ENCODE results near the gene MUC5AC.

Gene MUC5AC

GRCh38 chr11:1195682-1196515 lies 38.1 kb downstream of the MUC5AC start:
- TF ChIP-seq POLR2A (IDR thresholded peaks at IDR 0.05; ENCODE audit: low read depth, low read length) = no peak
- DNase-seq (ENCODE audit: insufficient read length, low spot score) = no peak
- FAIRE-seq = no peak

GRCh38 chr11:1196516-1197391 lies 39.0 kb downstream of the MUC5AC start:
- TF ChIP-seq POLR2A (IDR thresholded peaks at IDR 0.05; ENCODE audit: low read depth, low read length) = no peak
- no peak for FAIRE-seq

GRCh38 chr11:1197431-1197885 lies 39.7 kb downstream of the MUC5AC start:
- DNase-seq (ENCODE audit: insufficient read length, low spot score) (no peak), FAIRE-seq (no peak)
- no peak for TF ChIP-seq POLR2A (IDR thresholded peaks at IDR 0.05; ENCODE audit: low read depth, low read length)

More at GRCh38 chr11:1196516-1197391, 39.0 kb downstream of the MUC5AC start:
- DNase-seq (ENCODE audit: insufficient read length, low spot score) = no peak

GRCh38 chr11:1197886-1198560 lies 40.3 kb downstream of the MUC5AC start:
- no peak for TF ChIP-seq POLR2A (IDR thresholded peaks at IDR 0.05; ENCODE audit: low read depth, low read length)
- DNase-seq (ENCODE audit: insufficient read length, low spot score) = no peak
- no peak for FAIRE-seq

GRCh38 chr11:1198561-1199240 lies 40.9 kb downstream of the MUC5AC start:
- DNase-seq (ENCODE audit: insufficient read length, low spot score) = no peak
- TF ChIP-seq POLR2A (IDR thresholded peaks at IDR 0.05; ENCODE audit: low read depth, low read length) = no peak
- FAIRE-seq = no peak

GRCh38 chr11:1199241-1199750 lies 41.5 kb downstream of the MUC5AC start:
- FAIRE-seq (no peak), DNase-seq (ENCODE audit: insufficient read length, low spot score) (no peak)
- TF ChIP-seq POLR2A (IDR thresholded peaks at IDR 0.05; ENCODE audit: low read depth, low read length) = no peak

- no peak for FAIRE-seq
These were observed 42.2 kb downstream of the MUC5AC start for GRCh38 chr11:1199751-1200610.

DNA sequence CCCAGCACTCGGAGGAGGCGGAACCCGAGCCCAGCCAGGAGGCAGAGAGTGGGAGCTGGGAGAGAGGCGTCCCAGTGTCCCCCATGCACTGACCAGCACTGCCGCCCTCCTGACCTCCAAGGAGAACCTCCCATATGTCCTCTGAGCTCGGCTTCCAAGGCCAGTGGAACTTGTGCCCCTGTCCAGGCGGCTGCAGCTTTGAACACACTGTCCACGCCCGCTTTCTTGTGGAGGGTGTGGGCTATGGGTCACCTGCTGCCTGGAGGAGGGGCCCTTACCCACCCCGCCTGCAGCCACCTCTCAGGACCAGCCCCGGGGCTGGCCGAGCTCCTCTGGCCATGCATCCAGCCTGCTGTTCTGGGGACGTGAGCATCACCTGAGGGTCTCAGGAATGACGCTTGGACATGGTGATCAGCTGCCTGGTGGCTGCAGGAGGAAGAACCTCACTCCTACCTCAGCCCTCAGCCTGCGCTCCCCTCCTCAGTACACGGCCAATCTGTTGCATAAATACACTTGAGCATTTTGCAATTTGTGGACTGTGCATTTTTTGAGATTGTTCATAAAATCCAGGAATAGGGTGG lies 42.9 kb downstream of the MUC5AC start:
- DNase-seq (ENCODE audit: insufficient read length, low spot score) = no peak
- no peak for FAIRE-seq
- TF ChIP-seq POLR2A (IDR thresholded peaks at IDR 0.05; ENCODE audit: low read depth, low read length) = no peak

More at GRCh38 chr11:1199751-1200610, 42.2 kb downstream of the MUC5AC start:
- DNase-seq (ENCODE audit: insufficient read length, low spot score) = no peak
- TF ChIP-seq POLR2A (IDR thresholded peaks at IDR 0.05; ENCODE audit: low read depth, low read length) = no peak

GRCh38 chr11:1201395-1202153 lies 43.8 kb downstream of the MUC5AC start:
- DNase-seq (ENCODE audit: insufficient read length, low spot score) (no peak), FAIRE-seq (no peak)
- no peak for TF ChIP-seq POLR2A (IDR thresholded peaks at IDR 0.05; ENCODE audit: low read depth, low read length)

- FAIRE-seq (no peak), DNase-seq (ENCODE audit: insufficient read length, low spot score) (no peak)
- no peak for TF ChIP-seq POLR2A (IDR thresholded peaks at IDR 0.05; ENCODE audit: low read depth, low read length)
These were observed 44.5 kb downstream of the MUC5AC start for GRCh38 chr11:1202154-1202775.

All from H54 (cell line).